Thoracic aorta (tissue), 2 donors: Measurements from ENCODE around the gene CEND1. TPM values are rescaled to one million over a fixed set of nuclear protein-coding genes. Genes with fewer than 3 reads are reported as not detected.
A peak's percentile ranks its signal among the peaks of the same experiment; 100 is the strongest.

Source experiments
- ATAC-seq: fragments of 150-250 bp; one replicate; pipeline ENCODE4 v1.8.0; 2017; ENCODE audit warnings: low read depth; ENCODE audit not compliant: insufficient number of reproducible peaks, low FRiP score
- DNase-seq: peaks from one replicate; pipeline ENCODE4 v3.0.0-alpha.2; 2020; ENCODE audit warnings: low spot score
- H3K27ac ChIP-seq, 2 donors: fragments of 200-600 bp; sonication (generic); 1 replicate in 1 of 2; 2 replicates in 1 of 2; pipeline ENCODE4 v1.5.1; 2016; ENCODE audit warnings: mild to moderate bottlenecking in 2 of 2, moderate library complexity in 2 of 2
- H3K27me3 ChIP-seq: fragments of 200-600 bp; sonication (generic); replicated peaks from 2 replicates; pipeline ENCODE4 v1.6.0; 2016; ENCODE audit warnings: mild to moderate bottlenecking; ENCODE audit not compliant: insufficient read depth
- H3K36me3 ChIP-seq: fragments of 200-600 bp; sonication (generic); one replicate; pipeline ENCODE4 v1.5.1; 2016
- H3K4me1 ChIP-seq, 2 donors: fragments of 200-600 bp; sonication (generic); 1 replicate in 1 of 2; 2 replicates in 1 of 2; pipeline versions ENCODE4 v1.5.1 to v1.6.0; 2016; ENCODE audit warnings: low read depth in 2 of 2, mild to moderate bottlenecking in 1 of 2; ENCODE audit not compliant: control insufficient read depth in 1 of 2
- H3K4me3 ChIP-seq: fragments of 200-600 bp; sonication (generic); 2 replicates; pipeline ENCODE4 v1.5.1; 2016; ENCODE audit warnings: mild to moderate bottlenecking
- H3K9me3 ChIP-seq: fragments of 200-600 bp; sonication (generic); 2 replicates; pipeline ENCODE4 v1.5.1; 2016
- CTCF ChIP-seq: fragments of 200-600 bp; sonication (generic); IDR thresholded peaks from one replicate; pipeline ENCODE4 v1.5.1; 2019; ENCODE audit warnings: antibody characterized with exemption
- total RNA-seq, 2 donors: library from RNA; depleted of rRNA; stranded (reverse); fragments of >200 nt; gene quantifications; one replicate each; pipeline versions ENCODE4 v1.1.0 to v1.2.3, GENCODE V29; 2016

CEND1 gene
- total RNA-seq, 2 donors from 2014 or later, result not detected

- Histone ChIP-seq H3K9me3 (no peaks in the 10 kb centered on the region), H3K36me3 (peaks cover 37% of the 10 kb centered on the region), H3K27ac (no peak overlapping the region), H3K4me3 (no peak overlapping the region), H3K4me1 (no peaks in the 10 kb centered on the region), H3K27me3 (no peaks in the 10 kb centered on the region)
- no peak for DNase-seq
- no peak for ATAC-seq
- TF ChIP-seq CTCF, result no peak
Observed at GRCh38 chr11:766106-766935, 23.6 kb downstream of the CEND1 start.

- Histone ChIP-seq H3K27ac (no peak overlapping the region), H3K4me1 (no peaks in the 10 kb centered on the region), H3K4me3 (no peak overlapping the region), H3K9me3 (no peaks in the 10 kb centered on the region), H3K27me3 (no peaks in the 10 kb centered on the region), H3K36me3 (peaks cover 31% of the 10 kb centered on the region)
- no peak for DNase-seq
- no peak for TF ChIP-seq CTCF
- no peak for ATAC-seq
Observed at GRCh38 chr11:765802-766091, 24.1 kb downstream of the CEND1 start.

GRCh38 chr11:765025-765801 lies 24.7 kb downstream of the CEND1 start:
- Histone ChIP-seq H3K9me3 (no peaks in the 10 kb centered on the region), H3K4me1 (no peaks in the 10 kb centered on the region), H3K27ac (no peak overlapping the region), H3K27me3 (no peaks in the 10 kb centered on the region), H3K4me3 (no peak overlapping the region), H3K36me3 (peaks cover 30% of the 10 kb centered on the region)
- DNase-seq (no peak), ATAC-seq (peak; percentile 48)
- TF ChIP-seq CTCF, result peak; percentile 71

GRCh38 chr11:764322-765024 lies 25.4 kb downstream of the CEND1 start:
- no peak overlapping the region for H3K27ac ChIP-seq
- H3K9me3 ChIP-seq, result no peaks in the 10 kb centered on the region
- DNase-seq (no peak), ATAC-seq (no peak)
- TF ChIP-seq CTCF, result no peak
- H3K36me3 ChIP-seq, result peaks cover 32% of the 10 kb centered on the region
- H3K4me3 ChIP-seq, result no peak overlapping the region
- no peaks in the 10 kb centered on the region for H3K4me1 ChIP-seq
- no peaks in the 10 kb centered on the region for H3K27me3 ChIP-seq
